Activated CD4-positive, CD25-positive, alpha-beta regulatory T cell (primary cell): ENCODE data around the gene ACSL3.
A peak's percentile ranks its signal among the peaks of the same experiment; 100 is the strongest.

Experiments used
- DNase-seq, 4 experiments: peaks; one replicate each; lab custom pipeline; 2025; lab: John Stamatoyannopoulos, UW

Gene ACSL3

DNA sequence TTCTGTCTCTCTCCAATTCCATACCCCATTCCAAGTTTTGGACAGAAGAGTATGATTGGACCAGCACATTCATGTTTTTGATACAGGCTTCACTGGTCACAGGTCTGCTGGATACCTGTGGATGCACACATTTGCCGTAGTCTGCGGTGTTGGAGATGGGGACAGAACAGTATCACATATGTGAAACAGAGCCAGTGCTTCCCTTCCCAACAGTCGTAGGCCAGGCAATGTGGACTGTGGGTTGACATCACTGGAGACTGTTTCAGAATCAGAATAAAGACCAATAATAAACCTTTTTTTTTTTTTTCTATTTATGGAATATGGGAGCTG lies 18.7 kb downstream of the ACSL3 start:
- DNase-seq, result no peak

- DNase-seq, result no peak
These were observed 21.7 kb downstream of the ACSL3 start for GRCh38 chr2:222882484-222882928.

- no peak for DNase-seq
These were observed 22.6 kb downstream of the ACSL3 start for GRCh38 chr2:222883420-222883819.

DNA sequence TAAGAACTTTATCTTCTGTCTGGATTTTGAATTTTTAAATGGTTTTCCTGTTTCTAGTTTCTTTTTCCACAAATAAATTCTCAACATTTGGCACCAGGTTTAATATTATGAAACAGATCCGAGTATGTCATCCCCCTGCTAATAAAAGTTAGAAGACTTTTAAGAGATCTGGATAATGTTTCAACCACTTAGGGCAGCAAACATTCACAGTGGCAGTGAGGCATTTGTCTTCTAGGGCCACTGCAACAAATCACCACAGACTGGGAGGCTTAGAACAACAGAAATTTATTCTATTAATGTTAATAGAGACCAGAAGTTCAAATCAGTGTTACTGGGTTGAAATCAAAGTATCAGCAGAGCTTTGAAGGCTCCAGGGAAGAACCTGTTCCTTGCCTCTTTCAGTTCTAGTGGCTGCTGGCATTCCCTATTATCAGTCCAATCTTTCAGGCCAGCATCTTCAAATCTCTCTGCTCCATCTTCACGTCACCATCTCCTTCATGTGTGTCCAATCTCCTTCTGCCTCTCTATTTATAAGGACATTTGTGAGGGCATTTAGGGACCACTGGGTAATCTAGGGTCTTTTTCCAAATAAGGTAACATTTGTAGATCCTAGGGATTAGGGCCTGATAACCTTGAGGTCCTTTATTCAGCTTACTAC lies 23.4 kb downstream of the ACSL3 start:
- no peak for DNase-seq

DNA sequence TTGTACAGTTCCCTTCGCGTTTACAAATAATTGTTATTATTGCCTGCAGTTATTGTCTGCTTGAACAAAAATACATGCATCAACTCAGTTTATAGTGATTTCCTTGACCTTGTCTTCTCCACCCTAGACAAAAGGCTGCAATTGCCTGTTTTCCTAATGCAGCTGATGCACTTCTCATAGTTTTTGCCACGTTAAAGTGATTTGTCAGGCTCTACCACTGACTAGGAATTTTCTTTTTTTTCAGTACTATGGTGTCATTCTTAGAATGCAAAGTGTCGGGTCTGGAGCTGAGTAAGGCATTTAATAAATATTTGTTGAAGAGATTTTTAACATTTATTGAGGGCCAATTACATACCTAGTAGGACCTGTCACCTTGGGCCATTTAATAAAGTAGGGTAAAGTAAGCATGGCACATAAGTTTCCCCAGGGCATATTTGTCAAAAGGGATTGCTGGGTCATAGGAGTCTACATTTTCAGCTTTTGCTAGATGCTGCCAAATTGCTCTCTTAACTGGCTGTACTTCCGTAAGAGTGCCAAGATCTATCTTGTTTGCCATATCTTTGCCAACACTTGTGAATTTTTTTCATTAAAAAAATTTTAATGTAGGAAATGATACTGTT lies 24.1 kb downstream of the ACSL3 start:
- no peak for DNase-seq

DNA sequence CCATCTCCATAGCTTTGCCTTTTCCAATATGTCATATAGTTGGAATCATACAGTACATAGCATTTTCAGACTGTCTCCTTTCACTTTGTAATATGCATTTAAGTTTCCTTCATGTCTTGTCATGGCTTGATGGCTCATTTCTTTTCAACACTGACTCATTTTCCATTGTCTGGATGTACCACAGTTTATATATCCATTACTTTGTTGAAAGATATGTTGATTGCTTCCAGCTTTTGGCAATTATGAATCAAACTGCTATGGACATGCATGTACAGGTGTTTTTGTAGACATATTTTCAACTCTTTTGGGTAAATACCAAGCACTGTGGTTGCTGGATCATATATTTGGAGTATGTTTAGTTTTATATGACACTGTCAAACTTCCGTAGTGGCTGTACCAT lies 26.3 kb downstream of the ACSL3 start:
- DNase-seq, result no peak

DNA sequence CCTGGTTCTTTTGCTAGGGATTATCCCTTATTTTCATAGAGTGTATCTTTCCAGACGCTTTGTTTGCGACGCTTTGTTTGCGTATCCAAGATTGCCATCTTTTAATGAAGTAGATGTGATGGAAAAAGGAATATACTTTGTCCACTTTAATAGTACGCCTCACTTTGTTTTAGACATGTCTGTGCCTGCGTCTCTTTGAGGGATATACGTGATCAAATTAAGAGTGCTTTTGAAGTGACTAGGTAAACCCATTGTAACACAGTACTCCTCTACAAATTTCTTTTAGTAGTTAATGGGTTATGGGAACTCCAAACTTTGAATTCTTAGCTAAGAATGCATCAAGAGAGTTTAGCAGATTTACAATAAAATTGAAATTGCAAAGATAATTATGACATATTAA lies 27.9 kb downstream of the ACSL3 start:
- DNase-seq, result no peak

DNA sequence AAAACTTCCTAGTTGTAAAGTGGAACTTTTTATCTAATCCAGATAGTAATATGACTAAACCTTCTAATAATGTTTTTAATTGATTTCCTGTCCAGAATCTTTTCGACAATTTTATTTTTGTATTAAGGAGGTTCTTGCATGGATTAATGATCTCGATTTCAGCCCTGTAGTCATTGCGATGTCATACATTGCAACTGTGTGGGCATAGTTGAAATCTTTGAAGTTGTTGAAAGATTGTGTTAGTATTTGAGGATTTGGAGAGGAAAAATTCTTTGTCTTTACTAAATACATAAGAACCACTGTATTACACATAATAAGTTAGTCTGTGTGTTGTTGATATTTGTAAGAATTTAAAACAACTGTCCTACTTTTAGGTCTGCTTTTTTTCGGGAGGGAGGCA lies 31.1 kb downstream of the ACSL3 start:
- no peak for DNase-seq

DNA sequence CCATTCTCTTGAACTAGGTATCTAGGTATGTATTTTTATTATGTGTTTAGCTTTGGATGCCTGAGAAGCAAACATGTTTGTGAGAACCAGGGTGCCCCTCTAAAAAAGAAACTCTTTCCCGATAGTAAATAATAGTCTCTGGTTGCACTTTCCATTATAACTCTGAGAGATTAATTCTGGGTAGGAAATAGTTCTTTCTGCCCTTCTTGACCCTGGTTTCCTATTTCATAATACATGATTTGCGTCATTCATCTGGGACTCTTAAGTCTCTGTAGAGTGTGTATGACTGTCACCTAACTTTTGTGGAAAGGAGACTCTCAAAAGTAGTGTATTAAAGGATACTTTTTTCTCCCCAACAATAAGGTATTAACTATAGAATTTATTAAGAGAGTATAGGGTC lies 31.5 kb downstream of the ACSL3 start:
- no peak for DNase-seq

- DNase-seq, result no peak
These were observed 31.9 kb downstream of the ACSL3 start for GRCh38 chr2:222892761-222893160.

- DNase-seq, result no peak
These were observed 32.9 kb downstream of the ACSL3 start for GRCh38 chr2:222893716-222894115.

DNA sequence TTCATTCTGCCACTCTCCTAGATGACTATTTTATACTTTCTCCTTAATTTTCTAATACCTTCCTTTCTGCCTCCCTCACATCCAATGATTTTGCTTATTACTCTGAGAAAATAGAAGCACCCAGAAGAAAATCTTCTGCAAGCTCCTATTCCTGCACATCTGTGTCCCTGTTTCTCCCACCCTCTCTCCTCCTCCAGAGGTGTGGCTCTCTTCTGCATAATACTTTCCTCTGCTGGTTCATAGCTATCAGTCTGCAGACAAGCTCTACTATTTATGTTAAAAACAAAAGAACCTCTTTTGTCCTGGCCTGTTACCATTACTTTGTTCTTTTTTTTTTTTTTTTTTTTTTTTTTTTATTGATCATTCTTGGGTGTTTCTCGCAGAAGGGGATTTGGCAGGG lies 34.3 kb downstream of the ACSL3 start:
- no peak for DNase-seq

GRCh38 chr2:222897898-222898297 lies 37.1 kb downstream of the ACSL3 start:
- no peak for DNase-seq

DNA sequence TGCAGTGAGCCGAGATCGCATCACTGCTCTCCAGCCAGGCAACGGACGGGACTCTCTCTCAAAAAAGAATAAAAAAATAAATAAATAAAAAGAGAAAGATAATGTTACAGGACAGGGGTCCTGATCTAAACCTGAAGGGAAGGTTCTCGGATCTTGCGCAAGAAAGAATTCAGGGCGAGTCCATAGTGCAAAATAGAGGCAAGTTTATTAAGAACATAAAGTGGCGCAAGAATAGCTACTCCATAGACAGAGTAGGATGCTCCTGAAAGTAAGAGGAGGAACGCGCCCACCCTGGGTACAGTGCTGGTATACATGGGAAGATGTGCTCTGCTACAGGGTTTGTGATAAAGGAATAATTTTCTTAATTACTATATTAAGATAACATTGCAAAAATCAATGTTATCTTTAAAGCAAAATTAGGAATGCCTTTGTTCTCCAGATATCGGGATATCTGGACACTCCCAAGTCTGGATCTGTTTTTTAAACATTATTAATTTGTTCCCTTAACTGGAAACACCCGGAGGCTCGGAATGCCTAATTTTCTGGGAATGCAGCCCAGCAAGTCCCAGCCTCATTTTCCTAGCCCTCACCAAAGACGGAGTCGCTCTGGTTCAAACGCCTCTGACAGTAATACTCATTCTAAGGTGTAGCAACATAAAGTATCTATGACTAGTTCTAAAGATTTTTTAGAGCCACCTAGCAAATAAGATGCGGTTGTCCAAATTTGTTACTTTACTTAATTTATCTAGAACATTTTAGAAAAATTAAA lies 38.8 kb downstream of the ACSL3 start:
- no peak for DNase-seq

DNA sequence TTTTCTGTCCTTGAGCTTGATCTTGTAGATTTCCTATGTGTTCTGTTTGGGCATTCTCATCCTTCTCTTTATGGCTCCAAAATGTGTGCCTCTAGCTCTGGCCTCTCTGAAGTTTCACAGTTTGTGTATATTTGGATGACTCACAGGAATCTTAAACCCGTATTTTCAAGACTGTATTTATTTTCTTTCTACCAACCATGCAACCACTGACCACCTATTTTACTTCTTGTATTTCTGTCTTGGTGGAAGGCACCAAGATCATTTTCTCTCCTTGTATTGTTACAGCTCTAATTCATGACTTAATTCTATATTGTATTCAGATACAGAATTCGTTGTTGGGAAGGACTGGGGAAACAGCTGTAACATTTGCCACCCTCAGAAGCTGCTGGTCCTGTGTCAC lies 39.5 kb downstream of the ACSL3 start:
- no peak for DNase-seq

- no peak for DNase-seq
These were observed 41.8 kb downstream of the ACSL3 start for GRCh38 chr2:222902660-222903059.

DNA sequence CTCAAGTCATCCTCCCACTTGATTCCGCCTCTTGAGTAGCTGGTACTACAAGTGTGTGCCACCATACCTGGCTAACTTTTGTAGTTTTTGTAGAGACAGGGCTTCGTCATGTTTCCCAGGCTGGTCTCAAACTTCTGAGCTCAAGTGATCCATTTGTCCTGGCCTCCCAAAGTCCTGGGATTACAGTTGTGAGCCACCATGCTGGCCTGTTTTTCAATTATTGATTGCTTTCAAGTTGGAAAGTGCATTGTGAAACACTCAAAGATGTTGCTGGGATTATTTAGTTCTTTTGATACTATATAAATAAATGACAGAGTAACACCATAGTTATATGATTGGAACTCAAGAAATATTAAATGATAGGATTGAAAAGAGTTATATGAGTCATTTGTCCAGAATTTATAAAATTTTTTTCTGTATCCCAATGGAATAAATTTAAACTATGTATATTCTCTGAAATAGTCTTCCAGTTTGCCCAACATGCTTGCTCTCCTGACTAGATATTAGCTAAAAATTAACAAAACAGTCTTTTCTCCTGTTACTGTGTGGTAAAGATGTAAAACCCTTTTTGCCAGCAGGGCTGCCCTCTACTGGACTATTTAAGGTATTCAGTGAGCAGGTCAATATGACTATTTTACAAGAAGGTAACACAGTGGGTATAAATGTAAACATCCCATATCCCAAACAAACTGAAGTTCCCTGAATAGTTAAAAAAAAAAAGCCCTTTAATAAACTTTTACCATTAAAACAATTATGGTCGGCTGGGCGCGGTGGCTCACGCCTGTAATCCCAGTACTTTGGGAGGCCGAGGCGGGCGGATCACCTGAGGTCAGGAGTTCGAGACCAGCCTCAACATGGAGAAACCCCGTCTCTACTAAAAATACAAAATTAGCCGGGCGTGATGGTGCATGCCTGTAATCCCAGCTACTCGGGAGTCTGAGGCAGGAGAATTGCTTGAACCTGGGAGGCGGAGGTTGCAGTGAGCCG lies 42.7 kb downstream of the ACSL3 start:
- peak in 1 of 4 experiments; percentile 2 for DNase-seq

DNA sequence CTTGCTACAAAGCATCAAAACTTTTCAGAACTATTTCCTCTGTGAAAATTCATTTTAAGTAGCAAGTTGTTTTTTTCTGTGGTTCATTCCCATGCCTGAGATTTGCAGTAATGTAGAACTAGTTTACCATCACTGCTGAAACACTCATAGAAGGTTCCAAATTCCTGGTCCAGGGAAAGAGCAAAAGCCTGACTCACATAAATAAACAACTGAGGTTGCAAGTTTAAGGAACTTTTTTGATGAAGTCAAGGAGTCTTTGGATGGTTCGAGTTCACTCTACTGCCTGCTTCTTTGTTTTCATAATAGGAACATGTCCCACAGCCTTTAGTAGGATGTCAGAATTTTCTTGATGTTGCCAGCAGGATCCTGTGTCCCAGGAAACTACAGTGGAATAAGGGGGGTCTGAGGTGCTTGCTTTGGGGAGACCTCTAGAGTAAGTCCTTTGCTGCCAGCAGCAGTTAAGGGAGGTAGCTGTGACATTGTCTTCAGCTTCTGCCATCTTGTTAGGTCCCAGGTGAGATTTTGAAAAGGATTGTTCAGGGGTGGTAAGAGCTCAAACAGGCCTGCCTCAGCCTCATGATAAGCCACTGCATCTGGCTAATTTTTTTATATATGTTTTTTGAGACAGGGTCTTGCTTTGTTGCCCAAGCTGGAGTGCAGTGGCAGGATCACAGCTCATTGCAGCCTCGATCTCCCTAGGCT lies 43.9 kb downstream of the ACSL3 start:
- DNase-seq, result no peak

- DNase-seq, result no peak
These were observed 46.2 kb downstream of the ACSL3 start for GRCh38 chr2:222907048-222907447.

- DNase-seq, result no peak
These were observed 47.1 kb downstream of the ACSL3 start for GRCh38 chr2:222907790-222908441.

DNA sequence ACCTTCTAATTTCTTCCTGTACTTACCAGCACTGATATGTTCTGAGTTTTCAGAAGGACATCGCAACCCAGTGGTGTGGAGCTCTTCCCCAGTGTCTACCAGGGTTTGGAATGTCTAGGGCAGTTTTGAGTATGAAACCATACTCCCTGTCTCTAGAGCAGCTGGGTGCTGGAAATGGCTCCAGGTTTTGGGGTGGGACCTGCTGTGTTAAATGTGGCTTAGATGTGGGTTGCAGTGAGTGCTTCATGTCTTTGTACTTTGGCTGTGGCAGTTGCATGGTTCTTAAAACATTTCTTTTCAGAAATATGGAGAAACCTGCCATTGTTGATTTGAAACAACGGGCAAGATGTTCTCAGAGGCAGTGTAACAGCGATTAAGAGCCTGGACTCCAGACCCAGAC lies 48.5 kb downstream of the ACSL3 start:
- DNase-seq, result no peak
